Measurements from ENCODE around the gene UAP1L1.
A peak's percentile ranks its signal among the peaks of the same experiment; 100 is the strongest.

The UAP1L1 gene

GRCh38 chr9:137042751-137043727, 34.3 kb upstream of the UAP1L1 start:
- H3K9me3 ChIP-seq (ENCODE audit: insufficient read depth, low read length) = no peaks in the 10 kb centered on the region
- H3K9ac ChIP-seq (ENCODE audit: insufficient read length, low read depth) = peak overlapping the region; percentile 26
- H3K4me1 ChIP-seq (ENCODE audit: insufficient read depth, insufficient read length) = peaks cover 22% of the 10 kb centered on the region
- no peak for TF ChIP-seq YY1 (IDR thresholded peaks at IDR 0.05; ENCODE audit: insufficient read depth, insufficient read length)
- TF ChIP-seq ZNF274 (IDR thresholded peaks at IDR 0.05; ENCODE audit: low read depth, low read length) = no peak
- no peak for TF ChIP-seq SUZ12 (IDR thresholded peaks at IDR 0.05; ENCODE audit: extremely low read depth, insufficient read depth, insufficient read length)
- no peak overlapping the region for H3K4me3 ChIP-seq (ENCODE audit: insufficient read length, low read depth)
- H3K27me3 ChIP-seq (ENCODE audit: insufficient read depth, insufficient read length) = peaks cover 40% of the 10 kb centered on the region
- peaks cover 22% of the 10 kb centered on the region for H3K36me3 ChIP-seq (ENCODE audit: insufficient read depth, insufficient read length, low read length)
- no peak for DNase-seq (ENCODE audit: low read depth, low spot score)

GRCh38 chr9:137044037-137044436, 33.3 kb upstream of the UAP1L1 start:
- H3K27me3 ChIP-seq (ENCODE audit: insufficient read depth, insufficient read length) = peaks cover 46% of the 10 kb centered on the region
- H3K4me1 ChIP-seq (ENCODE audit: insufficient read depth, insufficient read length) = peaks cover 22% of the 10 kb centered on the region
- H3K36me3 ChIP-seq (ENCODE audit: insufficient read depth, insufficient read length, low read length) = peaks cover 20% of the 10 kb centered on the region
- H3K9ac ChIP-seq (ENCODE audit: insufficient read length, low read depth) = no peak overlapping the region
- TF ChIP-seq YY1 (IDR thresholded peaks at IDR 0.05; ENCODE audit: insufficient read depth, insufficient read length) (no peak), ZNF274 (IDR thresholded peaks at IDR 0.05; ENCODE audit: low read depth, low read length) (no peak)
- no peak overlapping the region for H3K4me3 ChIP-seq (ENCODE audit: insufficient read length, low read depth)
- no peak for DNase-seq (ENCODE audit: low read depth, low spot score)
- H3K9me3 ChIP-seq (ENCODE audit: insufficient read depth, low read length) = no peaks in the 10 kb centered on the region

GRCh38 chr9:137044502-137045177, 32.7 kb upstream of the UAP1L1 start:
- Histone ChIP-seq H3K36me3 (ENCODE audit: insufficient read depth, insufficient read length, low read length) (peaks cover 14% of the 10 kb centered on the region), H3K4me3 (ENCODE audit: insufficient read length, low read depth) (peak overlapping the region; percentile 62), H3K4me1 (ENCODE audit: insufficient read depth, insufficient read length) (peaks cover 27% of the 10 kb centered on the region), H3K27me3 (ENCODE audit: insufficient read depth, insufficient read length) (peaks cover 52% of the 10 kb centered on the region), H3K9me3 (ENCODE audit: insufficient read depth, low read length) (no peaks in the 10 kb centered on the region), H3K9ac (ENCODE audit: insufficient read length, low read depth) (peak overlapping the region; percentile 81)
- DNase-seq (ENCODE audit: low read depth, low spot score) = no peak
- TF ChIP-seq SUZ12 (IDR thresholded peaks at IDR 0.05; ENCODE audit: extremely low read depth, insufficient read depth, insufficient read length) = no peak
- no peak for TF ChIP-seq ZNF274 (IDR thresholded peaks at IDR 0.05; ENCODE audit: low read depth, low read length)
- no peak for TF ChIP-seq YY1 (IDR thresholded peaks at IDR 0.05; ENCODE audit: insufficient read depth, insufficient read length)

- Histone ChIP-seq H3K27me3 (ENCODE audit: insufficient read depth, insufficient read length) (peaks cover 60% of the 10 kb centered on the region), H3K9me3 (ENCODE audit: insufficient read depth, low read length) (no peaks in the 10 kb centered on the region), H3K4me1 (ENCODE audit: insufficient read depth, insufficient read length) (peaks cover 33% of the 10 kb centered on the region), H3K4me3 (ENCODE audit: insufficient read length, low read depth) (peak overlapping the region; percentile 62), H3K9ac (ENCODE audit: insufficient read length, low read depth) (peak overlapping the region; percentile 81), H3K36me3 (ENCODE audit: insufficient read depth, insufficient read length, low read length) (peaks cover 6% of the 10 kb centered on the region)
- DNase-seq (ENCODE audit: low read depth, low spot score) = no peak
- TF ChIP-seq ZNF274 (IDR thresholded peaks at IDR 0.05; ENCODE audit: low read depth, low read length) = no peak
- TF ChIP-seq YY1 (IDR thresholded peaks at IDR 0.05; ENCODE audit: insufficient read depth, insufficient read length) = no peak
These were observed 31.8 kb upstream of the UAP1L1 start for GRCh38 chr9:137045294-137046087.

GRCh38 chr9:137046088-137046787, 31.1 kb upstream of the UAP1L1 start, which contains the start of gene NPDC1:
NPDC1 (minus strand) TSS chr9:137046177; CDS start chr9:137045989, 188 bp downstream.
- Histone ChIP-seq H3K36me3 (ENCODE audit: insufficient read depth, insufficient read length, low read length) (no peaks in the 10 kb centered on the region), H3K27me3 (ENCODE audit: insufficient read depth, insufficient read length) (peaks cover 68% of the 10 kb centered on the region), H3K4me1 (ENCODE audit: insufficient read depth, insufficient read length) (peaks cover 31% of the 10 kb centered on the region), H3K4me3 (ENCODE audit: insufficient read length, low read depth) (peak within 1 kb of the TSS; percentile 62), H3K9me3 (ENCODE audit: insufficient read depth, low read length) (no peaks in the 10 kb centered on the region), H3K9ac (ENCODE audit: insufficient read length, low read depth) (peak within 1 kb of the TSS; percentile 81)
- DNase-seq (ENCODE audit: low read depth, low spot score) = peak; percentile 85
- no peak for TF ChIP-seq SUZ12 (IDR thresholded peaks at IDR 0.05; ENCODE audit: extremely low read depth, insufficient read depth, insufficient read length)
- no peak for TF ChIP-seq YY1 (IDR thresholded peaks at IDR 0.05; ENCODE audit: insufficient read depth, insufficient read length)
- TF ChIP-seq ZNF274 (IDR thresholded peaks at IDR 0.05; ENCODE audit: low read depth, low read length) = no peak

- no peaks in the 10 kb centered on the region for H3K9me3 ChIP-seq (ENCODE audit: insufficient read depth, low read length)
- no peaks in the 10 kb centered on the region for H3K36me3 ChIP-seq (ENCODE audit: insufficient read depth, insufficient read length, low read length)
- TF ChIP-seq ZNF274 (IDR thresholded peaks at IDR 0.05; ENCODE audit: low read depth, low read length) (no peak), SUZ12 (IDR thresholded peaks at IDR 0.05; ENCODE audit: extremely low read depth, insufficient read depth, insufficient read length) (no peak), YY1 (IDR thresholded peaks at IDR 0.05; ENCODE audit: insufficient read depth, insufficient read length) (no peak)
- no peak overlapping the region for H3K9ac ChIP-seq (ENCODE audit: insufficient read length, low read depth)
- no peak overlapping the region for H3K4me3 ChIP-seq (ENCODE audit: insufficient read length, low read depth)
- peaks cover 25% of the 10 kb centered on the region for H3K4me1 ChIP-seq (ENCODE audit: insufficient read depth, insufficient read length)
- DNase-seq (ENCODE audit: low read depth, low spot score) = no peak
- peaks cover 85% of the 10 kb centered on the region for H3K27me3 ChIP-seq (ENCODE audit: insufficient read depth, insufficient read length)
These were observed 28.4 kb upstream of the UAP1L1 start for GRCh38 chr9:137048655-137049543.

All from NT2/D1 (cell line).